ENCODE measurements around the gene LIMK2.
"Not testable (repeated sequence)": the region's sequence is repeated elsewhere in the genome, so short reads cannot be mapped to it uniquely, and the experiment has no call there.

The LIMK2 gene

DNA sequence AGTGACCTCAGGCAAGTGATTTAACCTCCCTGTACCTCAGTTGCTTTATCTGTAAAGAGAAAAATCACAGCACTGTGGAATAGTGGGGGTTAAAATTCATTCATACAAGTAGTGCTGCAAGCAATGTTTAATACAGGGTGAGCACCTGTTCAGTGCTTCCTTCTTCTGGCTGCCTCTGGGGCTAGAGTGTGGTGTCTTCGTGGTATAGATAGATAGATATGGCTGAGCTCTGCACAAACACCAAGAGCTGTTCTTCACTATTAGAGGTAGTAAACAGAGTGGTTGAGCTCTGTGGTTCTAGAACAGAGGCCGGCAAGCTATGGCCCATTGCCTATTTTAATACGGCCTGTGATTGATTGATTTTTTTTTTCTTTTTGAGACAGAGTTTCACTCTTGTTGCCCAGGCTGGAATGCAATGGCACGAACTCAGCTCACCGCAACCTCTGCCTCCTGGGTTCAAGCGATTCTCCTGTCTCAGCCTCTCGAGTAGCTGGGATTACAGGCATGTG is 32.9 kb downstream of the LIMK2 start:
- no peak for FAIRE-seq

DNA sequence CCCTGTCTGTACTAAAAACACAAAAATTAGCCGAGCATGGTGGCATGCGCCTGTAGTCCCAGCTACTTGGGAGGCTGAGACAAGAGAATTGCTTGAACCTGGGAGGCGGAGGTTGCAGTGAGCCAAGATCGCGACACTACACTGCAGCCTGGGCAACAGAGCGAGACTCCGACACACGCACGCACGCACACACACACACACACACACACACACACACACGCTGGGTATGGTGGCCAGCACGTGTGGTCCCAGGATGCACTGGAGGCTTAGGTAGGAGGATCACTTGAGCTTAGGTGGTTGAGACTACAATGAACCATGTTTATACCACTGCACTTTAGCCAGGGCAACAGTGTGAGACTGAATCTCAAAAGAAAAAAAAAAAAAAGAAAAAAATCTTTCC is 33.9 kb downstream of the LIMK2 start:
- FAIRE-seq: not testable (repeated sequence)

DNA sequence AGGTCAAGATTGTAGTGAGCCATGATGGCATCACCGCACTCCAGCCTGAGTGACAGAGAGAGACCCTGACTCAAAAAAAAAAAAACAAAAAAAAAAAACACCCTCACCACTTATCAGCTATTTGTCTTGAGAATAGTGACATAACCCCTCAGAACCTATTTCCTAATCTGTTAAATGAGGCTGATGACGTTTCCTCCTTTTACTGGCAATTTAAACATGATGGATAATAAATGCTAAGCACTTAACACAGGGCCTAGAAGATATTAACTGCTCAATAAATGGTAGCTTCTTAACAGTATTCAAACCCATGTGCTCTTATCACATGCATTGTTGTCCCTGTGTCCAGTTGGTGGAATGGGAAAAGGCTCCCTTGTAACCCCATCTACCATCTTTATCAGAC is 34.6 kb downstream of the LIMK2 start:
- no peak for FAIRE-seq

DNA sequence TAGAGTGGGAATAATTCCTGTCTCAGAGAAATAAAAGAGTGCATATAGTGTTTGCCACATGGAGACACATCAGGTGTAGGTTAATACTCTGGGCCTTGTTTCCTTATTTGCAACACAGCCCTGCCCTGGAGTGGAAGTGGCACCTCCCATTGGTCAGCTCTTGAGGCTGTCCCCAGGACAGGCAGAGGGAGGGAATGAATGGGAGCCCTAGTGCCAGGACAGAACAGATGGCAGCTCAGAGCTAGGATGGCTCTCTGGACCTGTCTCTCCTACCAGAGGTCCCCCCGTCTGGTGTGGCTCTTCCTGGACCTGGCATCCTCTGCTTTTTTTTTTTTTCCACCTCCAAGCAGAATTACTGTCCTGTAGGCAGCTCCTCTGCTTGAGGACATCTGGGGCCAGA is 35.6 kb downstream of the LIMK2 start:
- no peak for FAIRE-seq

DNA sequence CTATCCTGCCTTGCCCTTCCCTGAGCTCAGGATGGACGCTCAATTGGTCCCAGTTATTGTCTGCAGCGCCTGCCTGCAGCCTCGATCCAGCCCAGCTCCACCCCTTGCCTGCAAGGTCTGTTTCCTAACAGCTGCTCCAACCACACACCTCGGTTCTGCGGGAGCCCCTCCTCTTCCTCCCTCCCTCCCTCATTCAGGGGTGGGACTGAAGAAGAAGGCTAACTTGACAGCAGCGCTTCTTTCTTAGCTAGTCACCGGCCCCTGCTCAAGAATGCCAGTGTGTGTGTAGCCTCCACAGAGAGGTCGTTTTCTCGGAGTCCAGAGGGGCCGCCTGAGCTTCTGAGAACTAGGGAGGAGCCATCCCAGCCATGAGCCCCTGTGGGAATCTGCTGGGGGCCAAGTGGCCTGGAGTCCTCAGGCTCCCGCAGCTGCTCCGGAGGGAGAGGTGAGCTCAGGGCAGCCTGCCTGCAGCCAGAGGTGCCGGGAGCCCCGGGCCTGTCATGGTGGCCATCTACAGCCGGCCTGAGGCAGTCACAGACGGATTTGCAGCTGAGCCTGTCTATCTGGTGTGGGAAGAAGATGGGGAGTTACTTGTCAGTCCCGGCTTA is 36.1 kb downstream of the LIMK2 start:
- FAIRE-seq: no peak

DNA sequence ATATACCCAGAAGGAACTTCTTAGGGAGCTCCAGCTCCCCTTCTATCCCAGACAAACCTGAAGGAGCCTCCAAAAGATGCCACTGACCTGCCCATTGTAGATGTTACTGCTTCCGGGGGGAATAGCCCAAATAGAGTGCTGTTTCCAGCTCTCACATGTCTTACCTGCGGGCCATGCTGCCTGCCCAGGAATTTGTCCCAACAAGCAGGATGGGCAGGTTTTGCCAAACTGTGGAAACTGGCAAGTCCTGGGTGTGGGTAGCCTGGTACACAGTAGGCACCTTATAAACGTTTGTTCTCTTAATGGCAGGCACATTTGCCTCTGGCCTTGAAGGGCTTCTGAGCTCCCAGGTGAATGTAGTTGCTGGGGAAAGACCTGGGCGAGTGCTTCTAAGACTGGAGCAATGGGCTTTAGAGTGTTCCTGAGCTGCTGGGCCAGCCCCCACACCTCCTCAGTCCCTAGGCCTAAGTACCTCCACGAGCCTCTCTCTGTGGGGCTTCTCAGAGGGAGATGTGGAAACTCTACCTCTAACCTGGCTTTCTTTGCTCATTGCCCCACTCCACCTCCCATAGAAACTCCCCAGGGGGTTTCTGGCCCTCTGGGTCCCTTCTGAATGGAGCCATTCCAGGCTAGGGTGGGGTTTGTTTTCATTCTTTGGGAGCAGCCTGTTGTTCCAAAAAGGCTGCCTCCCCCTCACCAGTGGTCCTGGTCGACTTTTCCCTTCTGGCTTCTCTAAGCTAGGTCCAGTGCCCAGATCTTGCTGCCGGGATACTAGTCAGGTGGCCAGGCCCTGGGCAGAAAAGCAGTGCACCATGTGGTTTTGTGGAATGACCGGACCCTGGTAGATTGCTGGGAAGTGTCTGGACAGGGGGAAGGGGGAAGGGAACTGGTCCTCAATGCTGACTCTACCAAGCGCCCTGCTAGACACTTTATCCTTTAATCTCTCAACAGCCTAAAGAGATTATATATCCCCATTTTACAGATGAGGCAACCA is 37.2 kb downstream of the LIMK2 start:
- no peak for FAIRE-seq

DNA sequence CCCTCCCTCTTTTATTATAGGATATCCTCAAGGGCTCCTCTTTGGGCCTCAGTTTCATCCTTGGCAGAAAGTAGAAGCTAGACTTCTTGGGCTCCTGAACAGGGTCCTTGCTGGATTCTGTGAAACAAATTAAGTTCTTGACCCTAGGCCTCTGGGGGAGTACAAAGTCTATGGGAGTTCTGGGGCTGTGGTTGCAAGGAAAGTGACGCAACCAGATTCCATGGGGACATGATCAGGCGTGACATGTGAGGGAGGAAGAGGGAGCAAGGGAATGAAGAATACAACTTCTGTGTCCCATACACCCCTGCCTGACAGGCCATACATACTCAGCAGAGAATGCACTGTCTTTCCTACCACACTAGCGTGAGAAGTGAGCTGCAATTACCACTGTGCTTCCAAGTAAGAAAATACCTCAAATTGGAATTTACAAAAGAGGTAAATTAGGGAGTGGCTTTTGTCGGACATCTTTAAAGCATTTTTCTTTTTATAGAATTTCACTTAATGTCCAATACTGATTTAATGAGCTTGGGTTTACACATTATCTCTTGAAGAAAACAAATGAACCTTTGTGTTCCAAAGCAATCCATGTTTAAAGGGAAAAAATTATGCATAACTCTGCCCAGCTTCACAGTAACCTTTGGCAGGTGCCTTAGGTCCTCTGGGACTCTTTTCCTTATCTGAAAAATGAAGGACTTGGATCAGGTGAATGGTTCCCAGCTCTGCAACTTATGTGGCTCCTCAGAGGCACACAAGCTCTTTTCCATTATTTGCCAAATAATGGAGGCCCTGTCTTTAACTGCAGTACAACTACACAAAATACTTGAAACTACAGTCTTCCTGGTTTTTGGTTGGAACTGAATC is 38.9 kb downstream of the LIMK2 start:
- no peak for FAIRE-seq

DNA sequence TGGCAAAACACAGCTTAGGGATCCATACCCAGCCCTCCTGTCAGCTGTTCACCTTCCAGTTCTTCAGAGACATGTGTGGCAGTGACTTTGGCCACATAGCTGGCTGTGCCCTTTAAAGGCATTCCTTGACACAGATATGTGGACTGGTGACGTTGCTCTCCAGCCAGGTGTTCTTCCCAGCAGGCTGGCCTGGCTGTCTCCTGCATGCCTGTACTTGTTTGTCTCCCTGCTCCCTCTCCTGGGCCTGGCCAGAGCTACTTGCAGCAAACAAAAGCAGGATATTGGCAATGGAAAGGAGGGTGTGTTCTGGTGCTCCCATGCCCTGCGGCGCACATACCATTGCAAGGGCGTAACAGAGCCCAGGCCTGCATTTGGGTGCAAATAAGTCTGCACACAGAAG is 41.9 kb downstream of the LIMK2 start:
- no peak for FAIRE-seq

DNA sequence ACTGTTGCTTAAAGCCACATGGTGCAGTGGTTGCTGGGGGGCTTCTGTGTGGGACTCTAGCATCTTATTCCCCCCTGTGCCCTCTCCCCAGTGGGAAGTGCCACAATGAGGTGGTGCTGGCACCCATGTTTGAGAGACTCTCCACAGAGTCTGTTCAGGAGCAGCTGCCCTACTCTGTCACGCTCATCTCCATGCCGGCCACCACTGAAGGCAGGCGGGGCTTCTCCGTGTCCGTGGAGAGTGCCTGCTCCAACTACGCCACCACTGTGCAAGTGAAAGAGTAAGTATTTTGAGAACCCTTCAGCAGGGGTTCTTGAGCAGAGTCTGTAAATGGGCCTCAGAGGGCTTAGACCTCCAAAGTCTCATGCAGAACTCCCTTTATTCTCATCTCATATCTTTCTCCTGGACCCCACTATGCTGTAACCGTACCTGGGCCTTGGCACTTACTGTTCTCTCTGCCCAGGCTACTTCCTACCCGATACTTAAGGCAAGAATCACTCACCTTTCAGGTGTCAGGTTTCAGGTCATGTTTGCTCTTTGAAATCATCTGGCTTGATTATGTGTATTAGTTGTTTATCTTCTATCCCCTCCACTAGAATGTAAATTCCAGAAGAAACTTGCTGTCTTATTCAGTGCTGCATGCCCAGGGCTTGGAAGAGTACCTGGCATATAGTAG is 47.8 kb downstream of the LIMK2 start:
- FAIRE-seq: no peak

DNA sequence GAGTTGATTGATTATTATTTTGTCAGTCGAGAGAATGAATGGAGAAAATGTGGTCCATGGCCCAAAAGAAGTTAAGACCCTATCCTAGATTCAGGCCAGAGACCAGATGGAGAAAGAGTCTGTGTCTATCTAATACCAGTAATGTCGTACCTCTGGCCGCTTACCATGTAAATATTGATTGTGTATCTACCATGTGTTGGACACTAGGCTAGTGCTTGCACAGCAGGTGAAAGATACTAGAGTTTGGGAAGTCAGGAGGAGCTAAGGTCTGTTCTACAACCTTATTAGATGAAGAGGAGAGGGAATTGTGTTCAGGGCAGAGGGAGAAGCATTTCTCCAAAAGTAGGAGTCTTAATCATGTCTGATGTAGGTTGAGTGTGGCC is 48.4 kb downstream of the LIMK2 start:
- no peak for FAIRE-seq

DNA sequence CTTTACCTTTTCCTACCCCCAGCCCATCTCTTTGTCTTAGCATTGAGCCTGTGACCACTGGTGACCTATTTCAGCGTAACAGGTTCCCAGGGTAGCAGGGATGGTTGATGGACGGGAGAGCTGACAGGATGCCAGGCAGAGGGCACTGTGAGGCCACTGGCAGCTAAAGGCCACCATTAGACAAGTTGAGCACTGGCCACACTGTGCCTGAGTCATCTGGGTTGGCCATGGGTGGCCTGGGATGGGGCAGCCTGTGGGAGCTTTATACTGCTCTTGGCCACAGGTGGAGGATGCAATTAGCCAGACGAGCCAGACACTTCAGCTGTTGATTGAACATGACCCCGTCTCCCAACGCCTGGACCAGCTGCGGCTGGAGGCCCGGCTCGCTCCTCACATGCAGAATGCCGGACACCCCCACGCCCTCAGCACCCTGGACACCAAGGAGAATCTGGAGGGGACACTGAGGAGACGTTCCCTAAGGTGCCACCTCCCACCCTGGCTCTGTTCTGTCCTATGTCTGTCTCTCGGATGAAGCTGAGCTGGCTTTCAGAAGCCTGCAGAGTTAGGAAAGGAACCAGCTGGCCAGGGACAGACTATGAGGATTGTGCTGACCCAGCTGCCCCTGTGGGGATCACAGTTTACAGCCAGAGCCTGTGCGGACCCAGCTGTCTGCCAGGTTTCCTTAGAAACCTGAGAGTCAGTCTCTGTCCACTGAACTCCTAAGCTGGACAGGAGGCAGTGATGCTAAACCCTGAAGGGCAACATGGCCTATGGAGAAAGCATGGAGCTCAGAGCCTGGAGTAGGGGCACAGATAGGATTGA is 50.4 kb downstream of the LIMK2 start:
- FAIRE-seq: no peak

DNA sequence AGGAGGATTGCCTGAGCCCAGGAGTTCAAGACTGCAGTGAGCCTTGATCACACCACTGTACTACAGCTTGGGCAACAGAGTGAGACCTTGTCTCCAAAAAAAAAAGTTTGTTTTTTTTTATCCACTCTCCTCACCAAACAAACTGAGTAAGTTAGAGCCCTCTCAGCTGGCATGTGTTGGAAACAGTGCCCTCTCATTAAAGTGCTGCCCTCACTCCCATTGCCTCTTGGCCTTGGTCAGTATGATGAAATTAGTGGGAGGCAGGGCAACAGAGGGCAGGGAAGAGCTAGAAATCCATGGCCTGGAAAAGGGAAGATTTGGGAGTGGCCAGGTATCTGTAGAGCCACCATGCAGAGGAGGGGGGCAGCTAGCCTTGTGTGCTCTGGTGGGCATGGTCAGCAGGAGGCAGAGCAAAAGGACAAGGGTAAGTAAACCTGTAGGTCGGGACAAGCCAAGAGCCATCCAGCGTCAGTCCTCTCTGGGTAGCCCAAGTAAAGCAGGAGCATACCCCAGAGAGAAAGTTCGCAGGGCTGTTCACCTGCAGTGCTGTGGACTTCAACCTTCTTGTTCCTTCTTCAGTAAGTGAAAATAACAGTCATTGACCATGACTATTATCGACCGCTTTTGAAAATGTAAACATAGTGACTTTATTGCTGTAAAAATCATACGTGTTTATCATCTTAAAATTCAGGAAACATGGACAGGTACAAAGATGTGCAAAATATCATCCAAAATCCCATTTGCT is 52.0 kb downstream of the LIMK2 start:
- FAIRE-seq: no peak

DNA sequence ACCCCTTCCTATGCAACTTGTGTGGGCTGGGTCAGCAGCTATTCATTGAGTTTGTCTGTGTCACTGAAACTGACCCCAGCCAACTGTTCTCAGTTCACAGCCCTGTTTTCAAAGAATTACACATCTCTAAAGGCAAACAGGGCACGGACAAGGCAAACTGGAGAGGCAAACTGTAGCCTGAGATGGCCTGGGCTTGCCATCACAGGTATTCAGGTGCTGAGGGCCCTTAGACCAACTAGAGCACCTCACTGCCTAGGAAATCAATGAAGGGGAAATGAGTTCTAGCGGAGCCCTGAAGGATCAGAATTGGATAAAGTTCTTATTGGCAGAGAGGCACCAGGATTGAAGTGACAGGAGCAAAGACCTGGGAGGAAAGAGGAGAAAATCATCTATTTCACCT is 56.2 kb downstream of the LIMK2 start:
- FAIRE-seq: no peak

DNA sequence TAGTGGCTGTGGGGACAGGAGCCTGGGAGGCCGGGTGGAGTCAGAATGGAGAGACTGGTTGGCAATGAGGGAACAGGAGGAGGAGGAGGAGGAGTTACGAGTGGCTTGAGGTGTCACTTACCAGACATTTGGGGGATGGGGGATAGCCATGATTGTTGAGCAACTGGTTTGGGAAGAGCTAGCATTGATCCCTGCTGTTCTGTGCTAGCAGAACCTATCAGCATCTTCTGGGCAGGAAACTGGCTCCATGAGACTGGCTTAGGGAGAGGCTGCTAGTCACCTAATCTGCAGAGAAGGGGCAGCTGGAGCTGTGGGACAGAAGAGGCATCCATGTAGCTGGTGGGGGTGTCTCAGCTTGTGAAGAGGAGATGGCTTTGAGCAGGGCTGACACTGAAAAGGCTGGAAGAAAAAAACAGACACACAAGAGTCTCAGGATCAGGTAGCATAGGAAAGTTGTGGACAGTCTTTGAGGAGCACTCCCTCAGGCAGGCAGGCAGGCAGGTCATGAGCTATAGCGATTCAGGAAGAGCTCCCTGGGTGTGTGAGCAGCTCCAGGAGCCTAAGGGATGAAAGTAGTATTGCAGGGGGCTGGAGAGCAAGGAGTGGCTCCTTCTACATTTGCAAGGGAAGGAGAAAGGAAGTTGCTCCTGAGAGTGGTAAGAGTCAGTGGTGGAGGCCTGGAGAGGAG is 57.9 kb downstream of the LIMK2 start:
- FAIRE-seq: no peak

DNA sequence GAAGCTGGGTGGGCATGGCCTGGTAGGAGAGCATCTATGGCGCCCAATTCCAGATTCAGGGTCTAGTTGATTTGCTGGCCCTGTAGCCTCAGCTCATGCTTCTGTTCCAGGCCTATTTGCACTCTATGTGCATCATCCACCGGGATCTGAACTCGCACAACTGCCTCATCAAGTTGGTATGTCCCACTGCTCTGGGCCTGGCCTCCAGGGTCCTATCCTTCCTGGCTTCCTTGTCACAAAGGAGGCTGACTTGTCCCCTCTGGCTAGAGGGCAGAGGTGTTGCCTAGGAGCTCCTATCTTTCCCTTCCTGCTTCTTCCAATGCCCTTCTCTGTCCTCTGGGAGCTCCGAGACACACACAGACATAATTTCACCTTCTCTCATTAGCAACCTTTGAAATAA is 58.9 kb downstream of the LIMK2 start:
- FAIRE-seq: no peak

DNA sequence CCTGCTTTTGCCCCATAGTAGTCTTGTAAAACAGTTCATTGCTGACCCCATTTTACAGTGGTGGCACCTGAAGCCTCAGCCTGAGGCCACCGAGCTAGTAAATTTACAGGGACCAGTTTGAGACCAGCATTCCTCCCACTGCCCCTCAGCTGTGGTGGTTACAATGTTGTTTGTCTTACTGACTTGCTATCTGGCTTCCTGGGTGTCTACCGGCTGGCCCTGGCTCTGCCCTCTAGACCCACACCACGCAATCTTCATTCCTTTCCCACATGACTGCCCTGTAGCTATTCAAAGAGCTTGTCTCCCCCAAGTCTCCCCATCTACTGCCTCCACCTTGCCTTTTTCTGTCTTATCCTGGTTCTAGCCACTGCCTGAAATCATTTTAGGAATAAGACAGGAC is 59.4 kb downstream of the LIMK2 start:
- no peak for FAIRE-seq

DNA sequence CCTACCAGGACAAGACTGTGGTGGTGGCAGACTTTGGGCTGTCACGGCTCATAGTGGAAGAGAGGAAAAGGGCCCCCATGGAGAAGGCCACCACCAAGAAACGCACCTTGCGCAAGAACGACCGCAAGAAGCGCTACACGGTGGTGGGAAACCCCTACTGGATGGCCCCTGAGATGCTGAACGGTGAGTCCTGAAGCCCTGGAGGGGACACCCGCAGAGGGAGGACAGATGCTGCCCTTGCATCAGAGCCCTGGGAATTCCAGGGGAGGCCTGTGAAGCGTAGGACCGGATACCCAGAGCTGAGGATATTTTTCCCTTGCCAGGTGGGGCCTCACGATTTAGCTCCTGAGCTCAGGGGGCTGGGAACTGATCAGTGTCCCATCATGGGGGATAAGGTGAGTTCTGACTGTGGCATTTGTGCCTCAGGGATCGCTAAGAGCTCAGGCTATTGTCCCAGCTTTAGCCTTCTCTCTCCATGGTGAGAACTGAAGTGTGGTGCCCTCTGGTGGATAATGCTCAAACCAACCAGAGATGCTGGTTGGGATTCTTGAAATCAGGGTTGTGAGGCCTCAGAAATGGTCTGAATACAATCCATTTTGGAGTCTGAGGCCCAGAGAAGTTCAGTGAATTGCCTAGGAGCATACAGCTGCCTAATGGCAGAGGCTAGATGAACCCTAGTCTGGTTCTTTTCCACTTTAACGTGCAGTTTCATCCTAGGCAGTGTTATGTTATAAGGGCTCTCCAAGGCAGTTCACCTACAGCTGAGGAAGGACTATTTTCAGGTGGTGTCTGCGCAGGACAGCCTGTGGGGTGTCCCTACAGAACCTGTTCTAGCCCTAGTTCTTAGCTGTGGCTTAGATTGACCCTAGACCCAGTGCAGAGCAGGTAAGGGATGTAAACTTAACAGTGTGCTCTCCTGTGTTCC is 60.7 kb downstream of the LIMK2 start:
- no peak for FAIRE-seq

DNA sequence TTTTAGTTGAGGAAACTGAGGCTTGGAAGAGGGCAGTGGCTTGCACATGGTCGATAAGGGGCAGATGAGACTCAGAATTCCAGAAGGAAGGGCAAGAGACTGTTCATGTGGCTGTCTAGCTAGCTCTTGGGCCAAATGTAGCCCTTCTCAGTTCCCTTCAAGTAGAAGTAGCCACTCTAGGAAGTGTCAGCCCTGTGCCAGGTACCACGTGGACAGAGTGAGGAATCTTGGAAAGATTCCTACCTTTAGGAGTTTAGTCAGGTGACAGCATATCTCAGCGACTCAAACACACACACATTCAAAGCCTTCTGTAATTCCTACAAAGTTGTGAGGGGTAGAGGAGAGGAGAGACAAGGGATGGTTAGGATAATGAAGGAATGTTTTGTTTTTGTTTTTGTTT is 61.9 kb downstream of the LIMK2 start:
- FAIRE-seq: no peak

DNA sequence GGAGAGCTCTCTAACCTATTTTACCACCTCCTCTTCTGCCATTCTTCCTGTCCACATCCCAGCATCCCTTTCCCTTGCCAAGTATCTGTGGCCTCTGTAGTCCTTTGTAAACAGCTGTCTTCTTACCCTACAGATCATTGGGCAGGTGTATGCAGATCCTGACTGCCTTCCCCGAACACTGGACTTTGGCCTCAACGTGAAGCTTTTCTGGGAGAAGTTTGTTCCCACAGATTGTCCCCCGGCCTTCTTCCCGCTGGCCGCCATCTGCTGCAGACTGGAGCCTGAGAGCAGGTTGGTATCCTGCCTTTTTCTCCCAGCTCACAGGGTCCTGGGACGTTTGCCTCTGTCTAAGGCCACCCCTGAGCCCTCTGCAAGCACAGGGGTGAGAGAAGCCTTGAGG is 62.9 kb downstream of the LIMK2 start:
- FAIRE-seq: no peak
